Mesothelial cell of epicardium (in vitro differentiated cells): ENCODE data around the gene QRFP. TPM values are rescaled to one million over a fixed set of nuclear protein-coding genes. Genes with fewer than 3 reads are reported as not detected.

Source experiments
- DNase-seq, 2 experiments: peaks; one replicate each; pipeline ENCODE4 v3.0.0; 2021; ENCODE audit warnings: low spot score in 2 of 2; ENCODE audit not compliant: unreplicated experiment in 2 of 2
- H3K27ac Mint-ChIP-seq: 2 replicates; pipeline ENCODE4 v1.8.0; 2021; ENCODE audit warnings: mixed read lengths
- H3K27me3 Mint-ChIP-seq: 2 replicates; pipeline ENCODE4 v1.8.0; 2021; ENCODE audit warnings: low read depth, mixed read lengths
- H3K36me3 Mint-ChIP-seq: 2 replicates; pipeline ENCODE4 v1.8.0; 2021; ENCODE audit warnings: mixed read lengths
- H3K4me1 Mint-ChIP-seq: 2 replicates; pipeline ENCODE4 v1.8.0; 2021; ENCODE audit warnings: mixed read lengths
- H3K4me3 Mint-ChIP-seq: 2 replicates; pipeline ENCODE4 v1.8.0; 2021; ENCODE audit warnings: mild to moderate bottlenecking, moderate library complexity, mixed read lengths
- H3K9me3 Mint-ChIP-seq: 2 replicates; pipeline ENCODE4 v1.8.0; 2021; ENCODE audit warnings: mixed read lengths
- total RNA-seq: library from RNA; stranded (reverse); gene quantifications from 3 replicates; pipeline ENCODE4 v1.2.1, GENCODE V29; 2021
- TF ChIP-seq, protein P1 (sequence below): fragments of 200-600 bp; sonication (generic); IDR thresholded peaks from one replicate; pipeline ENCODE4 v1.5.0; 2021; ENCODE audit warnings: antibody characterized with exemption; ENCODE audit not compliant: unreplicated experiment

QRFP gene
- total RNA-seq, 1 donor from 2014 or later, result not detected

DNA sequence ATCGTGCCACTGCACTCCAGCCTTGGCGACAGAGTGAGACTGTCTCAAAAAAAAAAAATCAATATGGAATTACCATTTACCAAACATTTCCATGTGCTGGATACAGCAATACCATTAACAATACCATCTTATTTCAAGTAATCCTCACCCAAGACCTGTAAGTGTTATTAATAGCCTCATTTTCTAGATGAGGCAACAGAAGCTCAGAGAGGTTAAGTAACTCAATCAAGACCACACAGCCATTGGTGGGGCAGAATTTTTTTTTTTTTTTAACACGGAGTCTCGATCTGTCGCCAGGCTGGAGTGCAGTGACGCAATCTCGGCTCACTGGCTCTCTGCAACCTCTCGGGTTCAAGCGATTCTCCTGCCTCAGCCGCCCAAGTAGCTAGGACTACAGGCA lies 46.1 kb upstream of the QRFP start:
- no peak overlapping the region for H3K4me3 Mint-ChIP-seq
- no peaks in the 10 kb centered on the region for H3K36me3 Mint-ChIP-seq
- peaks cover 7% of the 10 kb centered on the region for H3K4me1 Mint-ChIP-seq
- no peak for DNase-seq
- no peak overlapping the region for H3K27ac Mint-ChIP-seq
- TF ChIP-seq, protein P1, sequence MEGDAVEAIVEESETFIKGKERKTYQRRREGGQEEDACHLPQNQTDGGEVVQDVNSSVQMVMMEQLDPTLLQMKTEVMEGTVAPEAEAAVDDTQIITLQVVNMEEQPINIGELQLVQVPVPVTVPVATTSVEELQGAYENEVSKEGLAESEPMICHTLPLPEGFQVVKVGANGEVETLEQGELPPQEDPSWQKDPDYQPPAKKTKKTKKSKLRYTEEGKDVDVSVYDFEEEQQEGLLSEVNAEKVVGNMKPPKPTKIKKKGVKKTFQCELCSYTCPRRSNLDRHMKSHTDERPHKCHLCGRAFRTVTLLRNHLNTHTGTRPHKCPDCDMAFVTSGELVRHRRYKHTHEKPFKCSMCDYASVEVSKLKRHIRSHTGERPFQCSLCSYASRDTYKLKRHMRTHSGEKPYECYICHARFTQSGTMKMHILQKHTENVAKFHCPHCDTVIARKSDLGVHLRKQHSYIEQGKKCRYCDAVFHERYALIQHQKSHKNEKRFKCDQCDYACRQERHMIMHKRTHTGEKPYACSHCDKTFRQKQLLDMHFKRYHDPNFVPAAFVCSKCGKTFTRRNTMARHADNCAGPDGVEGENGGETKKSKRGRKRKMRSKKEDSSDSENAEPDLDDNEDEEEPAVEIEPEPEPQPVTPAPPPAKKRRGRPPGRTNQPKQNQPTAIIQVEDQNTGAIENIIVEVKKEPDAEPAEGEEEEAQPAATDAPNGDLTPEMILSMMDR, result no peak
- H3K9me3 Mint-ChIP-seq, result no peaks in the 10 kb centered on the region
- H3K27me3 Mint-ChIP-seq, result peaks cover 79% of the 10 kb centered on the region

DNA sequence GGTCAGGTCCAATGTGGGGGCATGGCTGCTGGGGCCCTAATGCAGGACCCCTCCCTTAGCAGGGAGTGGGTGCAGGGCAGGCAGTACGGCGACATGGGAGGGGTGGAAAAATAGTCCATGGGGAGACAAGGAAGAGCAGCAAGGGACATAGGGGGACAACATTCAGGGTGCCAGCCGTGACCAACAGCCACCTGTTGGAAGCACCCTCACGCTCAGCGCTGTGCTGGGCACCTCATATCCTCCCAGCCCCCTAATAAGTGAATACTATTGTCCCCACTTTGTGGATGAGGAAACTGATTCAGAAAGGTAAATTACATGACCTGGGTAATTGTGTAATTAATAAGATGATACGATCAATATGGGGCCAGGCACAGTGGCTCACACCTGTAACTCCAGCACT lies 45.5 kb upstream of the QRFP start:
- Mint-ChIP-seq H3K4me1 (peaks cover 7% of the 10 kb centered on the region), H3K4me3 (no peak overlapping the region), H3K9me3 (no peaks in the 10 kb centered on the region), H3K27me3 (peaks cover 79% of the 10 kb centered on the region), H3K27ac (no peak overlapping the region), H3K36me3 (no peaks in the 10 kb centered on the region)
- TF ChIP-seq, protein P1, result no peak
- DNase-seq, result no peak

DNA sequence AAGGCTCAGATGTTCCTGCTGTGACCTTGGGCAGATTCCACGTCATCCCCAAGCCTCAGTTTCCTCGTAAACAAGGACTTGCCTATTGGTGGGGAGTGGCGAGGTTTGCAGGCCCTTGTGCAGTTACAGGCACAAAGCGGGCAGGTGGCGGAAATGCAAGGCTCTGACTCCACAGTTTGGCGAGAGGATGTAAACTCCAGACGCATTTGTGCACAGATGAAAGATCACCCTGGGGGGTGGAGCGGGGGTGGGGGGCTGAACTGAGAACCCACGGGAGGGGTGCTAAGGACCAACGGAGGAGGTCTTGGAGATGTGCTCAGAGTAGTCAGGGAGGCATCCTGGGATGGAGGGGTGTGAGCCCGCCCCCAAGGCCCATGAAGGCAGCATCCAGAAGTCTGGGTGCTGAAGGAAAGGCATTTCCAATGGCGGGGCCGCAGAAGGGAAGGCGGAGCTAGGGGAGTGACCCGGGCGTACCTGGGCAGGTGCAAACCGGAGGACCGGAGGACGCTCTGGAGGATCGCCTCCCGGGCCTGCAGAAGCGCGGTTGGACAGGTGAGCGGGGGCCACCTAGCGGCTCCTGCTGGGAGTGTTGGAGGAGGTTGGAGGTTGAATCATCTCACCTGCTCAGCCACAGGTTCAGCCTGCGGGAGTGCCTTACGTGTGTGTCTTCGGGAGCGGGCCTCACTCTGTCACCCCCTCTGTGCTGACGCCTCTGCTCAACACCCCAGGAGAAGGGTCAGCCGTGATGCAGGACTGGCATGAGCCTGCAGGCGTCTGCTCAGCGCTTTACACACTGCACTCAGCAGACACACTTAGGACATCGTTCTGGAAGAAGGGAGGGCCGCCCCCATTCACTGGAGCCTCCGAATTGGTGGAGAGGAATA lies 44.3 kb upstream of the QRFP start:
- TF ChIP-seq, protein P1, result peak; percentile 94
- peaks cover 82% of the 10 kb centered on the region for H3K27me3 Mint-ChIP-seq
- peak overlapping the region; percentile 42 for H3K4me3 Mint-ChIP-seq
- H3K36me3 Mint-ChIP-seq, result no peaks in the 10 kb centered on the region
- H3K9me3 Mint-ChIP-seq, result no peaks in the 10 kb centered on the region
- peak; percentile 64 to 88 for DNase-seq
- H3K4me1 Mint-ChIP-seq, result peaks cover 16% of the 10 kb centered on the region
- no peak overlapping the region for H3K27ac Mint-ChIP-seq

DNA sequence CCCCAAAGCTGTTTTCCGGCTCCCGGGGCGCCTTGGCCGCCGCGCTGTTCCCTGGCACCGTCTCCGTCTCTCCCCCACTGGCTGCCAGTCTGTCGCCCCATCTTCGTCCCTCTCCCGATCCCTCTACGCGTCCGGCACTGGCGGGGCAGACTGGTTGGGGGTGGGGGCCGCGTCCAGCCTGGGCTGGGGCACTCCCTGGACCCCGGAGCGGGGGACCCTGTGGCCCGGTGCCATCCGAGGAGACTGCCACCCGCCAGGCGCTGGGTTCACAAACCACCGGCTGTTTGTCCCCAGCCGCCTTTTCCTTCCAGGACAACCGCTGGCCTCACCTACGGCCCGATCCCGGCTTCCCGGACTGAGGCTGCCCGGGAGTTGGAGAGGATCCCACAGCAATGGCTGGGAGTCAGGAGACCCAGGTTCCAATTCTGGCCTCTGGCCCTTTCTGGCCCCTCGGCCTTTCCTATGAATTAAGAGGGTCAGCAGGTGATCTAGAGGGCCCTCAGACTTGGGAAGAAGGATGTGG lies 43.5 kb upstream of the QRFP start:
- TF ChIP-seq, protein P1, result no peak
- DNase-seq, result no peak

DNA sequence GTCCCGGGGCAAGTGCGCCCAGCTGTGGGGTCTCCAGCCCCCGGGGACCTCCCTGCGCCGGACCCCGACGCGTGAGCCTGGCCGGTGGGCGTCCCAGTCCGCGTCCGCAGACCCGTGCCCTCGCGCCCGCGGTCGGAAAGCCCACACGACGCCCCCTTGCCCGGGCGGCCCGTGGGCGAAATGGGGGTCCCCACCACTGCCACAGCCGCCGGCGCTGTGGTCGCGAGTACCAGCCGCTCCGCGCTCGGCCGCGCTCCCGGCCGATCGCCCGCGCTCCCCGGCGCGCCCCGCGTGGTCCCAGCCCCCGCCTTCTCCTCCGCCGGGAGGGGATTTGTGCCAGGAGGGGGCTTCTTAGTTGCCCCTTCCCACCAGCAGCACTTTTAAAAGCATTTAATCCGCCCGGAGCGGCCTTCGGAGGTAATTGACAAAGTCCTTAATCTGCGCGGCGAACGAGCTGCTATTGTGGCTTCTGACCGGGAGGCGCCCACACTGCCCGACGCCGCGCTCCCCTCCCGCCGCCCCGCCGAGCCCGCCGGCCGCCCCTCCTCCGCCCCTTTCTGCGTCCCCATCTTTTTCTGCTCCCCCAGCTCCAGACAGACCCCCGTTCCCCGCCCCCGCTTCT lies 42.9 kb upstream of the QRFP start:
- Mint-ChIP-seq H3K9me3 (no peaks in the 10 kb centered on the region), H3K27me3 (peaks cover 75% of the 10 kb centered on the region), H3K4me3 (peak overlapping the region; percentile 56), H3K27ac (no peak overlapping the region), H3K36me3 (no peaks in the 10 kb centered on the region), H3K4me1 (peaks cover 21% of the 10 kb centered on the region)
- TF ChIP-seq, protein P1, result no peak
- no peak for DNase-seq

More for the DNA sequence above, 43.5 kb upstream of the QRFP start:
- Mint-ChIP-seq H3K36me3 (no peaks in the 10 kb centered on the region), H3K27me3 (peaks cover 76% of the 10 kb centered on the region), H3K9me3 (no peaks in the 10 kb centered on the region), H3K4me1 (peaks cover 19% of the 10 kb centered on the region), H3K4me3 (no peak overlapping the region), H3K27ac (no peak overlapping the region)
